K562 (cell line): ENCODE results near the gene LPCAT1. TPM values are rescaled to one million over a fixed set of nuclear protein-coding genes. Genes with fewer than 3 reads are reported as not detected.
A peak's percentile ranks its signal among the peaks of the same experiment; 100 is the strongest.

Experiments
- BRD9 ChIP-seq: fragments of 450-650 bp; IDR thresholded peaks from 2 replicates; pipeline ENCODE4 v1.6.1; 2018; ENCODE audit warnings: low read depth; ENCODE audit not compliant: partially characterized antibody
- CBFA2T3 ChIP-seq: fragments of 450-650 bp; IDR thresholded peaks from 2 replicates; pipeline ENCODE4 v1.6.1; 2017
- CBX8 ChIP-seq: fragments of 200-600 bp; sonication (generic); IDR thresholded peaks from 2 replicates; pipeline ENCODE4 v1.6.1; 2012; ENCODE audit warnings: borderline replicate concordance, mixed run types, low read depth, mild to moderate bottlenecking, moderate library complexity, mixed read lengths, low read length, control low read depth, inconsistent platforms; ENCODE audit not compliant: poor library complexity, severe bottlenecking; ENCODE audit errors: extremely low read depth
- CTCFL ChIP-seq: IDR thresholded peaks from 2 replicates; pipeline ENCODE4 v1.6.1; 2011; ENCODE audit warnings: borderline replicate concordance, low read depth, mild to moderate bottlenecking, moderate library complexity, low read length; ENCODE audit not compliant: insufficient read depth, poor library complexity, severe bottlenecking
- EHMT2 ChIP-seq: fragments of 450-650 bp; IDR thresholded peaks from 2 replicates; pipeline ENCODE4 v1.6.1; 2018; ENCODE audit warnings: antibody characterized with exemption
- ETV5 ChIP-seq: sonication (generic); formaldehyde crosslinking; IDR thresholded peaks from 2 replicates; pipeline ENCODE4 v1.4.0; 2020; ENCODE audit warnings: low read depth, mild to moderate bottlenecking, missing genetic modification reagents
- MAFK ChIP-seq: IDR thresholded peaks from 2 replicates; pipeline ENCODE4 v1.6.1; 2011; ENCODE audit warnings: low read length, improper control_type of control experiment
- MNT ChIP-seq, 2 experiments: fragments of 450-650 bp; conservative IDR thresholded peaks; 2 replicates each; pipeline ENCODE4 v1.6.1; 2017; ENCODE audit warnings: mild to moderate bottlenecking in 2 of 2, moderate library complexity in 2 of 2
- NR2C1 ChIP-seq, 2 experiments: fragments of 450-650 bp; IDR thresholded peaks; 2 replicates each; pipeline ENCODE4 v1.6.1; 2017; ENCODE audit warnings: mild to moderate bottlenecking in 2 of 2, antibody characterized with exemption in 1 of 2, inconsistent platforms in 1 of 2, missing compliant biosample characterization in 1 of 2, missing genetic modification characterization in 1 of 2
- RFX7 ChIP-seq: fragments of 250-450 bp; sonication (Bioruptor Pico); IDR thresholded peaks from 2 replicates; pipeline ENCODE4 v1.5.1; 2021; ENCODE audit warnings: mild to moderate bottlenecking
- SFPQ ChIP-seq: fragments of 200-400 bp; formaldehyde crosslinking; IDR thresholded peaks from 2 replicates; pipeline ENCODE4 v1.6.1; 2017; ENCODE audit warnings: mild to moderate bottlenecking, low read depth, low read length, moderate library complexity
- SPI1 ChIP-seq: IDR thresholded peaks from 2 replicates; pipeline ENCODE4 v1.6.1; 2011; ENCODE audit warnings: low read depth, low read length, control low read depth, borderline replicate concordance
- TAF15 ChIP-seq: fragments of 200-400 bp; formaldehyde crosslinking; IDR thresholded peaks from 2 replicates; pipeline ENCODE4 v1.6.1; 2017; ENCODE audit warnings: mild to moderate bottlenecking, low read depth, low read length, moderate library complexity
- TCFL5 ChIP-seq: fragments of 250-450 bp; sonication (Bioruptor Pico); conservative IDR thresholded peaks from 2 replicates; pipeline ENCODE4 v1.6.1; 2021; ENCODE audit warnings: mild to moderate bottlenecking, moderate library complexity, matching md5 sums
- TEAD4 ChIP-seq, 2 experiments: sonication (generic) in 1 of 2; formaldehyde crosslinking in 1 of 2; IDR thresholded peaks; 2 replicates each; pipeline versions ENCODE4 v1.6.1 to v1.8.0; 2012 to 2022; ENCODE audit warnings: borderline replicate concordance in 1 of 2, inconsistent platforms in 1 of 2, low read length in 1 of 2, mild to moderate bottlenecking in 1 of 2, missing genetic modification reagents in 1 of 2
- ZFP1 ChIP-seq: fragments of 450-650 bp; formaldehyde crosslinking; IDR thresholded peaks from 2 replicates; pipeline ENCODE4 v1.4.0; 2020; ENCODE audit warnings: mild to moderate bottlenecking, mixed read lengths
- ZNF239 ChIP-seq: fragments of 250-450 bp; sonication (Bioruptor Pico); IDR thresholded peaks from 2 replicates; pipeline ENCODE4 v1.4.0; 2020; ENCODE audit warnings: mild to moderate bottlenecking
- ZNF274 ChIP-seq: IDR thresholded peaks from 2 replicates; pipeline ENCODE4 v1.6.1; 2011; ENCODE audit warnings: low read depth, mild to moderate bottlenecking, low read length, moderate library complexity, borderline replicate concordance
- ZNF282 ChIP-seq: sonication (generic); formaldehyde crosslinking; IDR thresholded peaks from 2 replicates; pipeline ENCODE4 v1.8.1; 2023; ENCODE audit warnings: missing genetic modification reagents
- ZNF57 ChIP-seq: fragments of 450-650 bp; formaldehyde crosslinking; IDR thresholded peaks from 2 replicates; pipeline ENCODE4 v1.4.0; 2020; ENCODE audit warnings: mild to moderate bottlenecking, moderate library complexity
- ZNF696 ChIP-seq: fragments of 250-450 bp; sonication (Bioruptor Pico); conservative IDR thresholded peaks from 2 replicates; pipeline ENCODE4 v1.4.0; 2020; ENCODE audit warnings: mild to moderate bottlenecking, moderate library complexity
- ZNF76 ChIP-seq: fragments of 250-450 bp; sonication (Bioruptor Pico); IDR thresholded peaks from 2 replicates; pipeline ENCODE4 v1.4.0; 2020; ENCODE audit warnings: mild to moderate bottlenecking, moderate library complexity, borderline replicate concordance
- polyA plus RNA-seq, 8 experiments: library from polyadenylated mRNA; depleted of rRNA in 4 of 8; stranded (reverse) in 5 of 8; unstranded in 3 of 8; fragments of >200 nt; fragmentation: Nextera tagmentation in 2 of 8; fragmentation: Illumina TruSeq in 1 of 8; extraction: Ambion mirVana in 2 of 8; extraction: Trizol in 1 of 8; gene quantifications; 2 replicates each; pipeline versions ENCODE4 v1.2.1 to v1.2.3, GENCODE V29; 2011 to 2014; ENCODE audit warnings: inconsistent platforms in 1 of 8, missing spikeins in 1 of 8
- total RNA-seq, 7 experiments: library from RNA; depleted of rRNA in 6 of 7; stranded (reverse); fragments of >200 nt in 6 of 7; fragmentation: Illumina TruSeq in 2 of 7; extraction: Trizol in 2 of 7; gene quantifications; 2 replicates each; pipeline versions ENCODE4 v1.2.1 to v1.2.3, GENCODE V29; 2011 to 2021; ENCODE audit warnings: low replicate concordance in 1 of 7

LPCAT1 gene
- total and polyA plus RNA-seq, 9 of the 15 experiments (the other 6 are each of a cell fraction or from before 2014, with no cell fraction given), result 0.14 to 18.4 (median 13.9) TPM

GRCh38 chr5:1503241-1504068 is 20.3 kb downstream of the LPCAT1 start (continued):
- TF ChIP-seq SFPQ, result no peak
- TF ChIP-seq SPI1, result peak; percentile 77
- no peak for TF ChIP-seq MAFK
- TF ChIP-seq ZNF57, result no peak
- TF ChIP-seq EHMT2, result no peak
- peak in 1 of 2 experiments; percentile 64; a peak in 2 of 4 replicates for TF ChIP-seq MNT (conservative IDR thresholded peaks at IDR 0.05)
- no peak for TF ChIP-seq RFX7 (CRISPR knock-in tag)
- TF ChIP-seq ETV5, result peak; percentile 60; the same call in 1 of the 2 replicates
- TF ChIP-seq CTCFL, result no peak
- no peak for TF ChIP-seq ZNF282 (CRISPR knock-in tag)
- no peak for TF ChIP-seq TCFL5
- no peak for TF ChIP-seq TAF15
- TF ChIP-seq CBFA2T3, result peak; percentile 84
- no peak for TF ChIP-seq ZNF696 (CRISPR knock-in tag)
- TF ChIP-seq NR2C1 (IDR thresholded peaks at IDR 0.05), result no peak
- TF ChIP-seq NR2C1 (tag; IDR thresholded peaks at IDR 0.05), result no peak
- TF ChIP-seq ZNF76 (CRISPR knock-in tag), result no peak
- no peak for TF ChIP-seq BRD9
- no peak for TF ChIP-seq ZFP1
- no peak for TF ChIP-seq ZNF274
- TF ChIP-seq TEAD4 (IDR thresholded peaks at IDR 0.05; ENCODE audit: low read length), result peak; percentile 58; the same call in 1 of the 2 replicates
- TF ChIP-seq TEAD4 (CRISPR knock-in tag; IDR thresholded peaks at IDR 0.05; ENCODE audit: borderline replicate concordance), result no peak
- TF ChIP-seq ZNF239, result no peak
- TF ChIP-seq CBX8, result no peak
